ENCODE results near the gene MEX3A. TPM values are rescaled to one million over a fixed set of nuclear protein-coding genes. Genes with fewer than 3 reads are reported as not detected.

Gene MEX3A
- total and polyA plus RNA-seq, 2 donors (not counting 3 experiments of a cell fraction or from before 2014, with no cell fraction given): 20.2 to 23.6 TPM

- intact Hi-C loops (cut with micrococcal nuclease): loop anchor here (1.0 kb wide), 2 partner anchors 28 to 40 kb away; partner anchors contain the start of gene LAMTOR2
- H3K9me1 ChIP-seq (replicated peaks; ENCODE audit: control insufficient read depth, extremely low read depth, insufficient read depth, low read length): no peaks in the 10 kb centered on the region
- no peak for DNase-seq (ENCODE audit: low read depth, low spot score)
- no peaks in the 10 kb centered on the region for H3K9me3 ChIP-seq (replicated peaks; ENCODE audit: control insufficient read depth, insufficient read depth, low read length)
- no peaks in the 10 kb centered on the region for H3K4me1 ChIP-seq (ENCODE audit: control insufficient read depth, extremely low read depth, insufficient read depth, low read length)
- no peaks in the 10 kb centered on the region for H3K36me3 ChIP-seq (ENCODE audit: control insufficient read depth in 2 of 2, extremely low read depth in 1 of 2, insufficient read depth in 2 of 2, low read length in 2 of 2)
- FAIRE-seq: no peak
- no peak for TF ChIP-seq MYC (IDR thresholded peaks at IDR 0.05; ENCODE audit: low read depth, low read length)
- POLR2A ChIA-PET: no interaction called here
- dilution Hi-C loops (cut with MboI; ENCODE audit: extremely low pct_ligation_motif_present, low sequenced_read_pairs): no loop called here
- H4K20me1 ChIP-seq (replicated peaks; ENCODE audit: control insufficient read depth, extremely low read depth, insufficient read depth, low read length): no peaks in the 10 kb centered on the region
- no peak overlapping the region for H2AFZ ChIP-seq (ENCODE audit: low read depth, low read length)
- no peaks in the 10 kb centered on the region for H3K79me2 ChIP-seq (ENCODE audit: control insufficient read depth, insufficient read depth, low read length)
- no TSS peak for BruUV-seq (replicated peaks)
- no peak overlapping the region for H3K9ac ChIP-seq (replicated peaks; ENCODE audit: extremely low read depth, insufficient read depth, low read length)
- H3K4me3 ChIP-seq (replicated peaks in 1 of 3; ENCODE audit: insufficient read depth in 1 of 3, low read depth in 1 of 3, low read length in 3 of 3): no peak overlapping the region
- CTCF ChIA-PET: interaction anchor here (1.0 to 2.6 kb wide), 13 partner anchors 11 to 359 kb away, joined by 3 to 92 read pairs (median 6); no protein-coding TSS in a partner anchor
- H3K4me2 ChIP-seq (ENCODE audit: insufficient read depth, low read length): no peak overlapping the region
- H3K27me3 ChIP-seq (ENCODE audit: control insufficient read depth in 2 of 2, insufficient read depth in 2 of 2, low read length in 2 of 2): no peaks in the 10 kb centered on the region
- H3K27ac ChIP-seq (ENCODE audit: insufficient read depth, low read depth, low read length): no peak overlapping the region
These were observed 55.7 kb downstream of the MEX3A start for GRCh38 chr1:156026588-156026987.

GRCh38 chr1:156025876-156026275 lies 56.4 kb downstream of the MEX3A start:
- Histone ChIP-seq H4K20me1 (replicated peaks; ENCODE audit: control insufficient read depth, extremely low read depth, insufficient read depth, low read length) (no peaks in the 10 kb centered on the region), H3K9me3 (replicated peaks; ENCODE audit: control insufficient read depth, insufficient read depth, low read length) (no peaks in the 10 kb centered on the region), H3K79me2 (ENCODE audit: control insufficient read depth, insufficient read depth, low read length) (no peaks in the 10 kb centered on the region), H3K4me3 (replicated peaks in 1 of 3; ENCODE audit: insufficient read depth in 1 of 3, low read depth in 1 of 3, low read length in 3 of 3) (no peak overlapping the region), H3K4me1 (ENCODE audit: control insufficient read depth, extremely low read depth, insufficient read depth, low read length) (peaks cover 3% of the 10 kb centered on the region), H3K9me1 (replicated peaks; ENCODE audit: control insufficient read depth, extremely low read depth, insufficient read depth, low read length) (no peaks in the 10 kb centered on the region), H3K9ac (replicated peaks; ENCODE audit: extremely low read depth, insufficient read depth, low read length) (no peak overlapping the region), H3K27ac (ENCODE audit: insufficient read depth, low read depth, low read length) (no peak overlapping the region), H3K4me2 (ENCODE audit: insufficient read depth, low read length) (no peak overlapping the region), H3K36me3 (ENCODE audit: control insufficient read depth in 2 of 2, extremely low read depth in 1 of 2, insufficient read depth in 2 of 2, low read length in 2 of 2) (no peaks in the 10 kb centered on the region), H2AFZ (ENCODE audit: low read depth, low read length) (peak overlapping the region; percentile 83), H3K27me3 (ENCODE audit: control insufficient read depth in 2 of 2, insufficient read depth in 2 of 2, low read length in 2 of 2) (no peaks in the 10 kb centered on the region)
- DNase-seq (ENCODE audit: low read depth, low spot score) (peak; percentile 64), FAIRE-seq (peak; percentile 75)
- TF ChIP-seq EZH2 (IDR thresholded peaks at IDR 0.05; ENCODE audit: borderline replicate concordance, low read depth, low read length, severe bottlenecking) (no peak), CTCF (IDR thresholded peaks at IDR 0.05; ENCODE audit: extremely low read depth in 1 of 2, insufficient read depth in 1 of 2, low read depth in 1 of 2, low read length in 2 of 2) (peak; percentile 70 to 90)
- ChIA-PET CTCF (interaction anchor here (0.6 to 2.6 kb wide), 26 partner anchors 10 to 360 kb away, joined by 3 to 92 read pairs (median 4); partner anchors contain the start of gene MEX3A), POLR2A (interaction anchor here (0.7 kb wide), 1 partner anchor 187 kb away, joined by 4 read pairs; the partner anchor contains the start of gene PMF1)
- no TSS peak for BruUV-seq (replicated peaks)
- dilution Hi-C loops (cut with MboI; ENCODE audit: extremely low pct_ligation_motif_present, low sequenced_read_pairs) (no loop called here), intact Hi-C loops (cut with micrococcal nuclease) (loop anchor here (1.0 kb wide), 2 partner anchors 28 to 40 kb away; partner anchors contain the start of gene LAMTOR2)

Data from endothelial cell of umbilical vein (primary cell).